DND-41 (cell line): ENCODE results near the gene OXSM.

Experiments
- CTCF ChIP-seq: IDR thresholded peaks from 2 replicates; pipeline ENCODE4 v1.5.1; 2012; ENCODE audit warnings: borderline replicate concordance, low read length, moderate library complexity, mild to moderate bottlenecking; ENCODE audit not compliant: poor library complexity, severe bottlenecking; ENCODE audit errors: extremely low read depth
- EZH2 ChIP-seq: IDR thresholded peaks from 3 replicates; pipeline ENCODE4 v1.6.1; 2012; ENCODE audit warnings: borderline replicate concordance, low read depth, mild to moderate bottlenecking, moderate library complexity, low read length, inconsistent platforms; ENCODE audit not compliant: severe bottlenecking

- no peak for TF ChIP-seq CTCF
- TF ChIP-seq EZH2: no peak
Observed at GRCh38 chr3:25784971-25785370, 4.9 kb upstream of the OXSM start.
